DMS 273 (cell line): ENCODE results near the gene PHF20.
"Not testable (repeated sequence)": the region's sequence is repeated elsewhere in the genome, so short reads cannot be mapped to it uniquely, and the experiment has no call there.

Experiments used
- DNase-seq: peaks from one replicate; lab custom pipeline; 2025; ENCODE audit not compliant: unreplicated experiment; lab: John Stamatoyannopoulos, UW

PHF20 gene

GRCh38 chr20:35776513-35777101 lies 4.8 kb downstream of the PHF20 start:
- peak; percentile 89 for DNase-seq

- not testable (repeated sequence) for DNase-seq
Observed at GRCh38 chr20:35783811-35784210, 12.0 kb downstream of the PHF20 start.

DNA sequence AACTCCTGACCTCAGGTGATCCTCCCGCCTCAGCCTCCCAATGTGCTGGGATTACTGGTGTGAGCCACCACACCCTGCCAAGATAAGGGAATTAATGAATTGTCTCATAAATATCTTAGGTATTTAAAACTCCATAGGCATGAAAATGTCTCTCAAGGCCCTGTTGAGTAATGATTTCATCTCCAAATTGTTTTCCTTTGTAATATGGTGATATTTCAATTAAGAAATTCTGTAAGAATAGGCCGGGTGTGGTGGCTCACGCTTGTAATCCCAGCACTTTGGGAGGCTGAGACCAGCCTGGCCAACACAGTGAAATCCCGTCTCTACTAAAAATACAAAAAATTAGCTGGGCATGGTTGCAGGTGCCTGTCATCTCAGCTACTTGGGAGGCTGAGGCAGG lies 13.7 kb downstream of the PHF20 start:
- not testable (repeated sequence) for DNase-seq

DNA sequence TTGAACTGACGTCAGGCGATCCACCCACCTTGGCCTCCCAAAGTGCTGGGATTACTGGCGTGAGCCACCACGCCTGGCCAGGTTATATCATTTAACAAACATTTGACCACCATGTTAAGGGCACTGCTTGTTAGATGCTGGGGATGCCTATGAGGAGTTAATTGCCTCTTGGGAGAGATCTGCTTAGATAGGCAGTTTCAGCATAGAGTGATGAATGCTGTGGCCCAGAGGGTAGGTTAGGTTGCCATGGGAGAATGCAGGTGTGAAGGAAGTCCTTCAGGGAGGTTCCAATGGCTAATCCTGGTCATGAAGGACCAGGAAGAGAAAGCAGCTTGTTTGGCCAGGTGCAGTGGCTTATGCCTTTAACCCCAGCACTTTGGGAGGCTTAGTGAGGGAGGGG lies 17.0 kb downstream of the PHF20 start:
- no peak for DNase-seq

DNA sequence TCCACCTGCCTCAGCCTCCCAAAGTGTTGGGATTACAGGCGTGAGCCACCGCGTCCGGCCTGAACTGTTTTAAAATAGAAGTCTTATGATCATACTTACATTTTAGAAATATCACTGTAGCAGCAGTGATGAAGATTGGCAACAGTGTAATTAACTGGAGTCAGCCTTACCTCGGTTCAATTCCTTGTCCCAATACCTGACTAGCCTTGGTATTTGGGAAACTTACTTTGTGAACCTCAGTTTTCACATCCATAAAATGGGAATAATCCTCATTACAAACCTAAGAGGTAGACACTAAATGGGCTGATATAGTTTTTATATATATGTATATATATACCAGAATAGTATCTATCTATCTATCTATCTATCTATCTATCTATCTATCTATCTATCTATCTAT lies 19.3 kb downstream of the PHF20 start:
- DNase-seq = no peak

DNA sequence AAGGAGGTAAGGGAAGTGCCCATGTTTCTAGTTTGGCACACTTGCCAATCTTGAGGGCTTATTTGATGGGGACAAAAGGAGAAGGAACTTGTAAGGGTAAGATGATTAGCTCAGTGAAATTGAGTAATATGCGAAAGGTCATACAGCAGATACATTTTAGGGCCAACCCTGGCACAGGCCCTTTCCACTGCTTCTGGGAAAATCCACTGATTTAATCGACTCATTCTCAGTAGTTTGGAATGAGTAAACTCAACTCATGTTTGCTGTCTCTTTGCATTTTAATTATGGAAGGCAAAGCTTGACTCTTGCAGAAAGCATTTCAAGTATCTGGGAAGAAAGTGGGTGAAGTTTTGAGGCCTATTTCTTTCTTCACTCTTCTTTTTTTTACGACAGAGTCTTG lies 20.0 kb downstream of the PHF20 start:
- no peak for DNase-seq

DNA sequence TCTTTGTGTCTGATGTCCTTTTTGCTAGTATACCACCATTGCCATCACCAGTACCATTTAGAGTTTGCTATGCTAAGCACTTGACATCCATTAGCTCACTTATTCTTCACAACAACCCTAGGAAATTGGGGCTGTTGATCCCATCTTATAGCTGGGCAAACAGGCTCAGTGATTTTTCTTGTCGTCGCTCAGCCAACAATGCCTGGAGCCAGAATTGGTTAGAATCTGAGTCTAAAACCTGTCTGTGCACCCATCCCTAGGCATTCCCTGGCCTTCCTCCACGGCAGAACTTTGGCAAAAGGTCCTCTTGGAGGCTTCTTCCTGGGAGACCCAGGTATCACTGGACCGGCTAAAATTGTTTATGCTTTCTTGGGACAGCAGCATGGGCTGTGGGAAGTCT lies 20.9 kb downstream of the PHF20 start:
- DNase-seq = no peak

- DNase-seq = no peak
Observed at GRCh38 chr20:35796571-35796970, 24.8 kb downstream of the PHF20 start.

DNA sequence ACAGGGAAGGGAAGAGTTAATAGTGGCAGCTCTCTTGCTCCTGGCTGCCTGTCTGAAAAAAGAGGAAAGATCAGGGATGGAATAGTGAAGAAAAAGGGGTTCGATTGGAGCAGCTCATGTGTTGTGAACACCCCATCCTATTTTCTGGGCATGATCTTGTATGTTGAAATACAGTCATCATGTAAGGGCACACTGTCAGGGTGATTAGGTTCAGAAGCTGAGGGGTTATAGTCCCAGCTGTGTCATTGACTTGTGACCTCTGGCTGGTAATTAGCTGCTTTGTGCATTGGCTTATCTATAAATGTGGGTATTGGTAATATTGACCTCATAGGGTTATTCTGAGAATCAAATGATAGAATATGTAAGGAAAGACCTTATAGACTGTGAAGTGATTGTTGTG lies 30.1 kb downstream of the PHF20 start:
- DNase-seq = no peak

GRCh38 chr20:35806075-35806474 lies 34.3 kb downstream of the PHF20 start:
- no peak for DNase-seq

GRCh38 chr20:35807877-35808276 lies 36.1 kb downstream of the PHF20 start:
- DNase-seq = no peak

DNA sequence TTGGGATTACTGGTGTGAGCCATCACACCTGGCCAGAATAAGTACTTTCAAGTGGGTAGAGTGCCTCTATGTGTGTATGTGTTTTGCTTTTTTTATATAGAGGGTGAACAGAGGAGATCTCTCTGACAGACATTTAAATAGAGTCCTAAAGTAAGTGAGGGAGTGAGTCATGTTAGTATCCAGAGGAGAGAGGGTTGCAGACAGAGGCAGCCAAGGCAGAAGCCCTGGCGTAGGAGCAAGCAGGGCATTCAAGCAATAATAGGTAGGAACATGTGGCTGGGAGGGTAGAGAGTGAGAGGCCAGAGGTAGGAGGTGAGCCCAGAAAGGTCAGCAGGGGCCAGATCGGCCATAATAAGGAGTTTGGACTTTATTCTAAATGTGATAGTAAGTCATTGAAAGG lies 48.9 kb downstream of the PHF20 start:
- no peak for DNase-seq

GRCh38 chr20:35821807-35822242 lies 50.0 kb downstream of the PHF20 start:
- DNase-seq = no peak

GRCh38 chr20:35823147-35823546 lies 51.3 kb downstream of the PHF20 start:
- DNase-seq = no peak

DNA sequence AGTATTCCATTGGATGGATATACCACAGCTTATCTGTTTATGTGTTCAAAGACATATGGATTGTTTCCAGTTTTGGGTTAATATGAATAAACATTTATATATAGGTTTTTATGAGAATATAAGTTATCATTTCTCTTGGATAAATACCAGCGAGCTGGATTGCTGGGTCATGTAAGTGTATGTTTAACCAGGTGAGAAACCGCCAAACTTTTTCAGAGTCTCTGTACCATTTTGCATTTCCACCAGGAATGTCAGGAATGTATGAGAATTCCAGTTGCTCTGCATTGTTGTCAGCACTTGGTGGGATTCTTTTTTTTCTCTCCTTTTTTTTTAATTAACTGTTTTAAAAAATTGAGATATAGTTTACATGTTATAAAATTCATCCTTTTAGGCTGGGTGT lies 52.1 kb downstream of the PHF20 start:
- DNase-seq = no peak

DNA sequence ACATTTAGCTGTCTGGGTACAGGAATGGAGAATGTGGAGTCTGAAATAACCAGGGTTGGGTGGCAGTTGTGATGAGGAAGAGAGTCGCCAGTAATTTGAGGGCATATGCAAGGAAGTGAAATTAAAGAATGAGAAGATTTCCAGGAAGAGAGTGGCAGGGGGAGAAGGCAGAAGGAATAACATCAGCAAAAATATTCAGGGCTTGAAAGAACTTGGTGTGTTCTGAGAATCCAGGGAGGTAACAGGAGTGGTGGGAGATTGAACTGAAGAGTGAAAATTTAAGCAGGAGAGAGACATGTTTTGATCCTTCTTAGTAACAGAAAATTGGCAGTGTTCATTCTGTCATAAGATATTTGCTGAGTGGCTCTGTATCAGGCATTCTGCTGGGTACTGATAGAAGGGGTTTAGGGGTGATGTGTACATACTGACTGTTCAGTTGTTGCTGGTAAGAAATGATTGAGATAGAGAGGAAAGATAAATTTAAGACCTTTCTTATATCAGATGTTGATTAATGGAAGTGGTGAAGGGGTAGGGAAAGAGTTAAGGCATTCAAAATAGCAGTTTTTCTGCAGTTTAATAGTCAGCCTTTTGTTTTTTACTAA lies 54.7 kb downstream of the PHF20 start:
- no peak for DNase-seq

GRCh38 chr20:35828434-35828833 lies 56.6 kb downstream of the PHF20 start:
- peak; percentile 68 for DNase-seq

DNA sequence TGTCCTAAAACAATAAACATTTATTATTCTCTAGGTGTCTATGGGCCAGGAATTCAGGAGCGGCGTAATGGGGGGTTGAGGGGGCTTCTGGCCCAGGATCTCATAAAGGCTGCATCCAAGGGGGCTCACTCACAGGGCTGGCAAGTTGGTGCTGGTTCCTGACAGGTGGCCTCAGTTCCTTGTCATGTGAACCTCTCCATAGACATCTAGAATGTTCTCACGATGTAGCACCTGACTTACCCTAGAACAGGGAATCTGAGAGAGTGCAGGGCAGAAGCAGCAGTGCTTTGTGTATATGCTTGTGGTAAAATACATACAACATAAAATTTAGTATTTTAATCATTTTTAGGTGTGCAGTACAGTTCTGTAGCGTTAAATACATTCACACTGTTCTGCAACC lies 57.1 kb downstream of the PHF20 start:
- no peak for DNase-seq

GRCh38 chr20:35830264-35830663 lies 58.4 kb downstream of the PHF20 start:
- no peak for DNase-seq

DNA sequence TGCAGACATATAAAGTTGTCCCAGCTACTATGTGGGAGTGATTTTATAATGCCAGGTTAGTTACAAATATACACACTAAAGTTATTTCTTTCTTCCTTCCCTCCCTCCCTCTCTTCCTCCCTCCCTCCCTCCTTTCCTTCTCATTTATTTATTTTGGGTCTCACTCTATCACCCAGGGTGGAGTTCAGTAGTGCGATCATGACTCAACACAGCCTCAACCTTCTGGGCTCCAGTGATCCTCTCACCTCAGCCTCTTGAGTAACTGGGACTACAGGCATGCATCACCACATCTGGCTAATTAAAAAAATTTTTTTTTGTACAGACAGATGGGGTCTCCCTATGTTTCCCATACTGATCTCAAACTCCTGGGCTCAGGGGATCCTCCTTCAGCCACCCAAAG lies 59.2 kb downstream of the PHF20 start:
- no peak for DNase-seq

- DNase-seq = no peak
Observed at GRCh38 chr20:35831971-35832370, 60.2 kb downstream of the PHF20 start.

GRCh38 chr20:35833241-35833640 lies 61.4 kb downstream of the PHF20 start:
- no peak for DNase-seq

DNA sequence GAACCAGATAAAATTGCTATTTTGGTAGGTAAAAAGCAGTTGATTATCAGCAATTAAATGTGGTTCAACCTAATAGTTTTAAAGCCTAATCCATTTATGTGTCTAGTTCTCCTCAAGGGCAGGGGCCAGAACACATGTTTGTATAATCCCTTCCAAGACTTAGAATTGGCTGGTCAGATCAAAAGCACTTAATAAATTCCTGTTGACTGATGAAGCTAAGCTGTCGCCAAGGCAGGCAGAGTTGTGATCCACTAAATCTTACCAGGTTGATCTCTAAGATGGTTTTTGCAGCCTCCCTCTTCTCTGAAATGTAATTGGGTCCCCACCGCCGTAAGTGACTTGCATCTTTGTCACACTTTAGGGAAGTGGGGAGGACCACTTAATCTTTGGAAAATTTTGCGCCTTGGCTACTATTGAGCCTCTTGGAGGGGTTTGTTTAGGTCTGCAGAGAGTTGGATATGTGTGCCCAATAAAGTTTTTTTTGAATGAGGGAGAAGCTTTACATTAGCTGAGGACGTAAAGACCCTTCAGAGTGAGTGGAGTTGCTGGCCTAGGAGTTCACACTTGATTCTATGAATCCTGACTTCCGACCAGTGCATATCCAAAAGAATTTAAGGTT lies 65.9 kb downstream of the PHF20 start:
- DNase-seq = no peak
